Coronary artery (tissue), 2 donors: ENCODE data around the gene FAM110D.

ENCODE experiments used
- DNase-seq: peaks from one replicate; pipeline ENCODE4 v3.0.0-alpha.2; 2017; ENCODE audit warnings: low spot score
- H3K27ac ChIP-seq, 2 donors: fragments of 200-600 bp; sonication (generic); one replicate each; pipeline ENCODE4 v1.5.1; 2016 to 2019
- H3K4me3 ChIP-seq: fragments of 200-600 bp; sonication (generic); 2 replicates; pipeline ENCODE4 v1.5.1; 2016; ENCODE audit warnings: mild to moderate bottlenecking, moderate library complexity
- CTCF ChIP-seq: fragments of 200-600 bp; sonication (generic); IDR thresholded peaks from one replicate; pipeline ENCODE4 v1.5.1; 2019; ENCODE audit warnings: antibody characterized with exemption

FAM110D gene

GRCh38 chr1:26158908-26159742 lies at the start of gene FAM110D:
Gene FAM110D (plus strand): TSS chr1:26159079. CDS start chr1:26161292, 2,213 bp downstream.
- DNase-seq, result peak; percentile 61
- H3K4me3 ChIP-seq, result peak within 1 kb of the TSS; percentile 72
- peak within 1 kb of the TSS in 1 of 2 donors; percentile 47 for H3K27ac ChIP-seq
- TF ChIP-seq CTCF, result no peak

- no peak overlapping the region for H3K4me3 ChIP-seq
Measured at GRCh38 chr1:26109229-26110164, 49.4 kb upstream of the FAM110D start.

GRCh38 chr1:26110731-26111529 lies 47.9 kb upstream of the FAM110D start:
- DNase-seq, result peak; percentile 80
- no peak for TF ChIP-seq CTCF

More at GRCh38 chr1:26109229-26110164, 49.4 kb upstream of the FAM110D start:
- no peak for DNase-seq
- no peak for TF ChIP-seq CTCF
- no peak overlapping the region for H3K27ac ChIP-seq

GRCh38 chr1:26111530-26112406 lies 47.1 kb upstream of the FAM110D start, which contains the start of gene PDIK1L:
Gene PDIK1L (plus strand): TSS chr1:26111824. CDS start chr1:26114309, 2,485 bp downstream.
- no peak for TF ChIP-seq CTCF
- Histone ChIP-seq H3K4me3 (peak within 1 kb of the TSS; percentile 86), H3K27ac (peak within 1 kb of the TSS; percentile 82 to 92)
- peak; percentile 93 for DNase-seq

More at GRCh38 chr1:26110731-26111529, 47.9 kb upstream of the FAM110D start:
- Histone ChIP-seq H3K4me3 (peak overlapping the region; percentile 86), H3K27ac (peak overlapping the region; percentile 82 to 92)

GRCh38 chr1:26112407-26112775 lies 46.5 kb upstream of the FAM110D start:
- Histone ChIP-seq H3K4me3 (peak overlapping the region; percentile 86), H3K27ac (peak overlapping the region; percentile 82 to 92)
- TF ChIP-seq CTCF, result no peak
- DNase-seq, result no peak
